ENCODE data around the gene FAM221B.

- TF ChIP-seq CTCF (IDR thresholded peaks at IDR 0.05): no peak
- no peak for TF ChIP-seq POLR2A (IDR thresholded peaks at IDR 0.05)
Measured at GRCh38 chr9:35872505-35872904, 44.0 kb upstream of the FAM221B start.

Data from upper lobe of left lung (tissue), 4 donors.